DMS53 treated with DMSO at 0.1 percent for 48 hours (cell line): ENCODE results near the gene FAM3A.

Experiments
- DNase-seq: peaks from one replicate; lab custom pipeline; 2025; ENCODE audit not compliant: unreplicated experiment; lab: John Stamatoyannopoulos, UW

FAM3A gene

DNA sequence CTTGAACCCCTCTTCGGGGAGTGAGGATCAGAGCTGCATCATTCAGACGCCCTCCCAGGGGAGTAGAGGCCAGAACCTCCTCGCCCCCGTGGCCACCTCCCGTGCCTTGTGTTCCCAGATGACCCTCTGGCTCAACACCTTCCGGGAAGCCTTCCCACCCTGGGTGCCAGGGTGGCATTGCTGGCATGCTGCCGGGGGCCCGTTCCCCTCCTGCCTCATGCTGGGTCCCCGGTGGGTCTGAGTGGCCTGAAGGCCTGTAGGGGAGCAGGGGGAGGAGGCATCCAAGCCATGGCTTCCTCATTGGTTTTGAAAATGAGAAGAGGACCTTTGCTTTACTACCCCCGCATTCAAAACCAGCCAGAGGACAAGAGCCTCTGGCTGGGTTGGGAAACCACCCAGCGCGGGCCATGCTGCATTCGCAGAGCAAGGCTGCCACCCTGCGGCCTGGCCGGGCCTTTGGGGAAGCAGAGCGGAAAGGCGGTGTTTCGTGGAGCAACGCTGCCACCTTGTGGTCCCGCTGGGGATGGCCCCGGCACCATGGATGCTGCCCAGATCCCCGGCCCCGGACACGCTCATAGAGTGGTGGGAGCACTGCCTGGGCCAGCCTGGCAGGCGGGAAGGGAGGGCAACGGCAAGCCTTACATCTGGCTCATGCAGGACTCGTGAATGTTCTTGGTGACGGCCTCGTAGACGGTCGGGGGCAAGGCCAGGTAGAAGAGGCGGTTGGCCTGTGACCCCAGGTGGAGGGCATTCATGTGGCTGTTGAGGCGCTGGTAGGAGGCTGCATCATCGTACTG is 18.7 kb upstream of the FAM3A start:
- peak; percentile 61 for DNase-seq

DNA sequence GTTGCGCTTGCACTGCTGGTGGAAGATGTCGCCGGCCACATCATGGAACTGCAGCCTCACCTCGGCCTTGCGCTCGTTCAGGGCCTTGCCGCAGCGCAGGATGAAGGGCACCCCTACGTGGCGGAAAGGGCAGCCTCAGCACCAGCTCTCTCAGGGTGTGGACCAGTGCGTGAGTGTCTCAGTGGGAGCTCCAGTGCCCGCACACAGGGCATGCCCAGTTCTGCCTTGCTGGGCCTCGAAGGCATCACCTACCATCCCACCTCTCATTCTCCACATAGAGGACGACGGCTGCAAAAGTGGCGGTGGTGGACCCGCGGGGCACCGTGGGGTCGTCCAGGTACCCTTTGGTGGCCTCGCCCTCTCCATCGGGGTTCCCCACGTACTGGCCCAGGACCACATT is 16.7 kb upstream of the FAM3A start:
- no peak for DNase-seq

DNA sequence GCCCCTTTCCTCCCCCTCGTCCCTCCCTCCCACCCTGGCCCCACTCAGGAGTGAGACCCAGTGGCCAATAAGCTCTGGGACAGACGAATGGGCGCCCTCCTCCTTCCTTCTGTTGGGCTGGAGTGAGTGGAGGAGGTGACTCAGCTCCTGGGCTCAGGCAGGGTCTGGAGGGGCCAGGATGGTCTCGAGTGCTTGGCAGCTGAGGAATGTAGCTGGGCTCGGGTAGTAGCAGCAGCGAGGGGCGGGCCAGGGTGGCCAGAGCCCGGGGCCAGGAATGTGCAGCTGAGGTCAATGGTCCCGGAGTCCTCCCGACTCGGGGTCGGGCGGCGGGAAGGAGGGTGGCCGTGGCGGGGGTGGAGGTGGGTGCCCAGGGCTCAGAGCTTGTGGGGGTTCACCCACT is 15.6 kb upstream of the FAM3A start:
- no peak for DNase-seq

DNA sequence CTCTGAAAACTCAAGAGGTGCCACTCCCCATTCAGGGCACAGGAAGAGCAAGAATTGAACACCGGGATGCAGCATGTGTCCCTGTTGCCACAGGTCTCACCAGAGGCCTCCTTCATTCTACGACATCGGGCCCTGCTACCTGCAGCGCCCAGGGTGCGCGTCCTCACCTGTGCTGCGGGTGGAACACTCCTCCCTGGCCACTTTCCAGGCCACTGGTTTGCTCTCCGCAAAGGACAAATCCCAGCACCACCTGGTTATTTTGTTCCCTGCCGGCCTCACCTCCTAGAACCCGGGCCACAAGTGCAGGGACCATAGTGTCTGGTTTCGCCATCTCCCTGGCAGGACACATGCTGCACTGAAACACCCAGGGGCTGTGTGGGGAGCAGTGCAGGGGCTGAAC is 14.3 kb upstream of the FAM3A start:
- no peak for DNase-seq

DNA sequence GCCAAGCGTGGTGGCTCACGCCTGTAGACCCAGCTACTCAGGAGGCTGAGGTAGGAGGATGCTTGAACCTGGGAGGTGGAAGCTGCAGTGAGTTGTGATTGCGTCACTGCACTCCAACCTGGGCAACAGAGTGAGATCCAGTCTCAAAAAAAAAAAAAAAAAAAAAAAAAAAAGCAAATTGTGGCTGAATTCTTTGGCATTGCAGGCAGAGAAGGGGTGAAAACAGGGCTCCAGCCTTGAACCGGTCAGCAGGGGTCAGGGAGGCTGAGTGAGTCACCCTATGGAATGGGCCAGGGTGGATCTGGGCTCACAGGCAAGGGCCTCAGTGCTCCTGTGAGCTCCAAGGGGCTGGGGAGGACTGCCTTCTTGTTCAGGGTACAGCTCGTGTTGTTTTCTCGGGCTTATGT is 13.2 kb upstream of the FAM3A start:
- DNase-seq = no peak

DNA sequence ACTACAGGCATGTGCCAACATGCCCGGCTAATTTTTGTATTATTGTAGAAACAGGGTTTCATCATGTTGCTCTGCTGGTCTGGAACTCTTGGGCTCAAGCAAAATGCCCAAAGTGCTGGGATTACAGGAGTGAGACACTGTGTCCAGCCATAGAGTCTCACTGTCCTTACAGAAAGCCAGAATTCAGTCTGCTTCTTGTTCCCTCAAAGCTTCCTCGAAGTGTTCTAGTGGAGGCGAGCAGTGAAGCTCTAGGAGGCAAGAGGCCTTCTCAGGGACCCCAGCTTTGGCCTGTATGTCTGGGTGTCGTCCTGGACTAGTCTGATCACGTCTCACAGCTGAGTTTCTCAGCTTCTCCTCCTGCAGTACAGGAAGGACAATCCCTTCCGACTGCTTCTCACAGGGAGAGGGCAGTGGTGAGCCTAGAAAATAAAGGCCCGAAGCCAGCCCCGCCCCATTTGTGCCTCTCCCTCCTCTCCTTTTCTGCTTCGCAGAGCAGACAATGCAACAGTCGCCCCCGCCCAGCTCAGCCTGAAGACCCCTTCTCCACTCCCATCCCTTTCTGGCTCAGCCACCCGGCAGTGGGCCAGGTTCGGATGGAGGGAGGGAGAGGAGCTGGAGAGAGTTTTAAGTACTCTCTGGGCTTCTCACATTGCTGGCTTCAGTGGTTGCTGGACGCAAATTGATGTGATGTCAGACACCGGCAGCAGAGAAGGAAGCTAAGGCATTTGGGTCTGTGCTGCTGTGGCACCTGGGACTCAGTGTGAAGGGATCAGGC is 11.1 kb upstream of the FAM3A start:
- peak; percentile 81 for DNase-seq

DNA sequence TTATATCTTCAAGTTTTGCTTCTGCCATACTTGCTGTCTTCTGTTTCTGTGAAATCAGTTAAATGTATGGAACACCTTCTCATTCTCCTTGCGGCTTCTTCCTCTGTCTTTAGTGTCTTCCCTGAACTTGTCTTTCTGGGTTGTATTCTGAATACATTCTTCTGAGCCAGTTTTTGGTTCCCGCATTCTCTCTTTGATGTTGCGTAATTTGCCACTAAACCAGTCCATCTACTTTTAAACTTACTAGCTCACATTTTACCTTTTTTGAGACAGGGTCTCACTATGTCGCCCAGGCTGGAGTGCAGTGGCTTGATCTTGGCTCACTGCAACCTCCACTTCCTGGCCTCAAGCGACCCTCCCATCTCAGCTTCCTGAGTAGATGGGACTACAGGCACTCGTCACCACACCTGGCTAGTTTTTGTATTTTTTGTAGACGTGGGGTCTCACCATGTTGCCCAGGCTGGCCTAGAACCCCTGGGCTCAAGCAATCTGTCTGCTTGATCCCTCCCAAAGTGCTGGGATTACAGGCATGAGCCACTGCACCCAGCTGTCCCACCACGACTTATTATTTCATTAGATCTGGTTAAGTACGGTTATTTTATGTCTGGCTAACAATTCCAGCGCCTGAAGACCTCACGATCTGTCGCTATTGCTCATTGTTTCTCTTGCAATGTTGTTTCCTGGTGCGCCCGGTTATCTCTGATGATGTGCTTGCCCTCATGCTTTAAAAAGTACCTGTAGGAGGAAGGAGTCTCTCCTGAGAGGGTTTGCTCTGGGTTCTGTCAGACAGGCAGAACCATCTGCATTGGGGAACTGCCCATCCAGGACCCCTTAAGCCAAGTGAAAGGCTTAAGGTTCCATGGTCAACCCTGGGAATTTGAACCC is 9.8 kb upstream of the FAM3A start:
- DNase-seq = no peak

DNA sequence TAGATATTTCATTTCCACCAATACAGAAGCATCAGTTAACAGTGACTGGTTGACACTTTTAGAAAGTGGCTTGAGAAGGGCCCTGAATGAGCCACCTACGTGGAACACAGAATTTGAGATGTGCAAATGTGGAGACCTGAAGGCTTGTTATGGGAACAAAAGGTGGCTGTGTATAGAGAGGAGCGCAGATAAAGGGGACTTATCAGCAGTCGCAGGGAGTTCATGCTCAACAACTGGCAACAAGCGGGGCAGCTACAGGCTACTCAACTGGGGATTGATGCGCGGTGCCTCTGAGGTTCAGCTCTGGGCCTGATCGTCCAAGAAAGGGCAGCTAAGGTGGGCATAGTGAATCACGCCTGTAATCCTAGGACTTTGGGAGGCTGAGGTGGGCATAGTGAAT is 3.4 kb upstream of the FAM3A start:
- DNase-seq = no peak

DNA sequence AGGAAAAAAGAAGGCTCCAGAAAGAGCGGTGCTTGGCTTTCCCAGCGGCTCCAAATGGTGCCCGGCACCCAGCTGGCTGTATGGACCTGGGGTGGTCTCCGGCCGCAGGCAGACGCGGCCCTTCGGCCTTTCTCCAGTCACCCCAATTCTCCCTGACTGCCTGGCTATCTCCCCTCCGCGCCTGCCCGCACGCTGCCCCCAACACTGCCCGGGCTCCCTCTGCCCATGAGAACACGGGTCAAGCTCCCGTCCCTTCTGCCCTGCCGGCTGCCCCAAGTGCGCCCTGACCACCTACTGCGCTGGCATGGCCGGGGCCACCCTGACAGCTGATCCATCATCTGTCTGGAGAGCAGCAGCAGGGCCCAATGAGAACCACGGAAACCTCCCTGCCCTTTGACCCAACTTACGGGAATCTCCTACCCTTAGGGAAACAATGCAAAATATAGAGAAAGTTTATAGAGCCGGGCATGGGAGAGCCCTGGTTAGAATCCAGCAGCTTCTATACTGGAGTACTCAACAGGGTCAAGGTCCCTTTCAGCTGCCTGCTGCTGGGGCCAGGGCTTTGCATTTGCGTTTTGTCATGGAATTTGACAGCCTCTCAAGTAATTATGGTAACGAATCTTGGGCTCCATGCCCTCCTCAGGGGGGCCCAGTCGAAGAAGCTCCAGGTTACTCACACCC is 1.2 kb upstream of the FAM3A start:
- DNase-seq = no peak

DNA sequence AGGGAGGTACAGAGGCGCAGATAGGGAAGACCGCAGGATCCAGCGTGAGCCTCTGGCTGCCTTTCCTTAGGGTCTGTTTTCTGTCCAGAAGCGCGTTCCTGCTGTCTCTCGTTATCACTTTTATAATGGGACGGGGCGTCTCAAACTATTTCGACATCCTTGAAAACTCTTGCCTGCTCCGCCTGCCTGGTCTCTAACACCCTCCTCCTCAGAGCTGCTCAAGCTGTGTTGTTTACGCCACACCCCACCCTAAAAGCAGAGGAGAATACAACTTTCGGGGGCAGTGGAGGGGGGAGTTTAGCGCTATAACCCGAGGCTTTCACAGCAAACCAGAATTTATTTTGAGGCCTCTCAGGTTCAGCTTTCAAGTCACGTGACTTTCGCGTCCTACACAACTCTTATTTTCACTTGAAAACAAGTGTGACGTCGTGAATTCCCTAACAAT is 646 bp upstream of the FAM3A start:
- DNase-seq = no peak

DNA sequence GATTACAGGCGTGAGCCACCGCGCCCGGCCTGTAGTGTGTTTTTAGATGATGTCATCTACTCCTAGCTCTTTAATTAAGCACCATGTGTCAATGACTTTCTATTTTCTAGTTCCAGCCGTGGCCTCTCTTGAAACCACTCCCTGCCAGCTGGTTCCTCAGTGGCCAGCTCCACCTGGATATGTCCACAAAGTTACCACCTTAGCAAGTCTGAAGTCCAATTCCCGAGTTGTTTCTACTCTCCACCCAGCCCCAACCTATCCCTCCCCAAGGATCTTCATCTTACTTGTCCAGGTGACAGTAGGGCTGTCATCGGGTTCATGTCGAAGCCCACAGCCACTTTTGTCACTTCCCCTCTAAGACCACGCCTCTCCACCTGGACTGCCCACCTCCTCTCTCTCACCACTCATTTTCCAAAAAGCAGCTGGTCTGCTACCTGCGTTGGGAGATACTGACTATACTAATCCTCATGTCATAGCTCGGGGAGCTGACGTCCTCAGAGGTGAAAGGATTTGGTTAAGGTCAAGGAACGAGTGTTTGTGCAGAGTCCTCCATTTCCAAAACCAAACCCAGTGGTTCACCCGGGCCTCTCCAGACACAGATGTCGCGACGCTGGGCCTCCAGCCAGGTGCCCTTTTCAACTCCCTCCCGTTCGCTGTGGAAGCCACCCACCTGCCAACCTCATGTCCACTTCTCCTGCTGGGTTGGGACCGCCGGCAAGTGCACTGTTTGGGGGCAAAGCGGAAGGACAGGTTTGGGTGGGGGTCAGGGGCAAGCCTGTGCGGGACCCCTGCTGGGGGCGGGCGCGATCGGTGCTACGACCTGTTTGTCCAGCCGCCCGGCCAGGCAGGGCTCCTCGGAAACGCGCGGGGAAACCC is 704 bp downstream of the FAM3A start:
- DNase-seq = peak; percentile 20

DNA sequence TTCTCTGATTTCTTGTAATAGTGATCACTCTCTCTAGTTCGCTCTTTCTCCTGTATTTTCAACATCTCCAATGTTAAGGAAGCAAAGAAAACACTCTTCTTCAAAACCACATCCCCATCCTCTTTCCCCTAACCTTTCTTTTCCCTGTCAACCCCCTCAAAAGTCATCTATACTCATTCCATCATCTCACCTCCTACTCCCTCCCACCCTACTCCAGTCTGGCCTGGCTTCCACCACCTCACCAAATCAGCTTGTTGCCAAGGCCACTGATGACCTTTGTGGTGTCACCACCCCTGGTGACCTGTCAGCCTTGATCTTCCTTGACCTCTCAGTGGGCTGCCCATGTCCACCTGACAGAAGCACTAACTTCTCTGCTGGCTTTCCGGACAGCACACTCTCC is 2.3 kb downstream of the FAM3A start:
- no peak for DNase-seq

DNA sequence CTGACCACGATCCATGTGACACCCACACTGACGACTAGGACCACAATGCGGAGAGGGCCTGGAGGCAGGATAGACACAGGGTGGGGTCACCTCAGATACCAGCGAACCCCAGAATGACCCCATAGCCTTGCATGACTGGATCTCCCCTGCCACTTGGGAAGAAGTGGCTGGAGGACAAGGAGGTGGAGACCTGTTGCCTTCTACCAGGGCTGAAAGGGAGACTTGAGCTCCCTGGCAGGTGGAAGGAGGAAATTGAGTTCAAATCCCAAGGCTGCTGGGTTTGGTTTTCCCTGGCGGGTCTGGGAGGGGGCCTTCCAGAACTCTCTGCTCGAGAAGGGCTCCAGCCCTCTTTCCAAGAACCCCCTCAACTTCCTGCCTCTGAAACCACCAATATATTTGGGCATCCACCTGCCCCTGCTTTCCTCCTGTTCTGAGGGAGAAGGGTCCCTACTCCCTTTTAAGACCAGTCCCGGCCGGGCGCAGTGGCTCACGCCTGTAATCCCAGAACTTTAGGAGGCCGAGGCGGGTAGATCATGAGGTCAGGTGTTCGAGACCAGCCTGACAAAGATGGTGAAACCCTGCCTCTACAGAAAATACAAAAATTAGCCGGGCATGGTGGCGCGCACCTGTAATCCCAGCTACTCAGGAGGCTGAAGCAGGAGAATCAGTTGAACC is 3.0 kb downstream of the FAM3A start:
- no peak for DNase-seq

DNA sequence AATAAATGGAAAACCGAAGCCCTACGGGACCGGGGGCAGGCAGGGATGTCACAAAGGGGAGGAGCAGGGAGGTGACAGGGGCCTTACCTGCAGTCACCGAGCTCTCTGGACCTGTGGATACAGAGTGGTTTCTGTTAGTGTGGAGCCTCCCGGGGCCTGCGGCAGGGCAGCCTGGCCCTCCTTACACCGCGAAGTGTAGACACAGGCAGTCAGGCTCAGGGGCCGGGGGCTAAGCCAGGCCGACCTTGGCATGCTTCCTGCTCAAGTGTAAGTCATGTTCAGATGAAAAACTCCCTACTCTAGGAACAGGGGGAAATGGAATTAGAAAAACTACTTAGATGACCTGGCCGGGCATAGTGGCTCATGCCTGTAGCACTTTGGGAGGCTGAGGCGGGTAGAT is 4.3 kb downstream of the FAM3A start:
- no peak for DNase-seq

DNA sequence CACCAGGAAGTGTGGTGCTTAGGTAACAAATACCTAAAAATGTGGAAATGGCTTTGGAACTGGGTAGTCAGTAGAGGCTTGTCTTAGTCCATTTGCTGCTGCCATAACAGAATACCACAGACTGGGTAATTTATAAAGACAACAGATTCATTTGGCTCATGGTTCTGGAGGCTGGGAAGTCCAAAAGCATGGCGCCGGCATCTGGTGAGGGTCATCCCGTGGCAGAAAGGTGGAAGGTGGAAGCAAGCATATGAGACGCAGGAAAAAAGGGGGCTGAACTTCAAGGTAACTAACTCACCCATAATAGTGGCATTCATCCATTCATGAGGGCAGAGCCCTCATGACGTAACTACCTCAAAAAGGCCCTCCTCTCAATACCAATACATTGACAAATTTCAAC is 6.6 kb downstream of the FAM3A start:
- no peak for DNase-seq

DNA sequence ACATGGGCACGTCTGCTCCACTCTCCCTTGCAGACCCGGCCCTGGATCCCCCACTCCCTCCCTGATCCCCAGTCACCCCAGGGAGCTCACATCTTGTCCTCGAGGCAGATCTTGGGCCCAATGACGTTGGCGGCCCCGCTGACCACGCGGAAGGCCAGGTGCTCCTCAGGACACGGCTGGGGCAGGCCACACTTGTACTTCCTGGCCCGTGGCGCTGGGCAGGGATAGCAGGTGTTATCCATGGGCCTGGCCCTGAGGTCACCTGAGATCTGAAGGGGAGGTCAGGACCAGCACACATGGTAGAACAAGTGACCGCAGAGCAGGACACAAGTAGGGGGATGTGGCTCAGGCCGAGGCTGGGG is 7.7 kb downstream of the FAM3A start:
- DNase-seq = no peak

DNA sequence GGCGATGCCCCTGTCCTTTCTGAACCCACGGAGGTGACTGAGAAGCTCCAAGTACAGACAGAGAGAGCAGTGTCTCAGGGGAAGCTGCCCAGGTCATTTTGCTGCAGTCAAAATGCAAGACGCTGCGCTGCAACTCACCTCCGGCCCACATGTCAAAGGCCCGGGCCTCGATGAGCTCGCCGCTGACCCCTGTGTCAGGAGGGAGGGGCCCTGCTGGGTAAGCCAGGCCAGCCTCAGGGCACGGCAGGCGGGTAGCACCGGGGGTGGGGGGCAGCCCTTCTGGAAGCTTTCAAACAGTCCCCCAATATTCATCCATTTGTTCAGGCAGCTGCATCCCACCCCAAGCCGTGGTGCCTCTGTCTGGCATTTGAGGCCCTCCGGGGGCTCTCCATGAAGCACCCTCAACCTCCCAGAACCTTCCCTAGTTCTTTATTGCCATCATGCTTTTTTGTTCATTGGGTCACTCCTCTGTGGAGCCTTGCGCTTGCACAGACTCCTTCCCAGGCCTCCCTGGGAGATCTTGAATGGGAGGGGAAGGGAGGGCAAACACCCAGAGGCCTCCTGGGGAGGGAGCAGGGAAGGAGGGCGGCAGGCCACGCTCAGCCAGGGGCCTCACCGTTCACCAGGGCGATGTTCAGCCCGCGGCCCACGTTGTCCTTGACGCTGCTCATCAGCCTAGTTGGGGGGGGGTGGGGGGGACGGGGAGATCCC is 8.2 kb downstream of the FAM3A start:
- no peak for DNase-seq

DNA sequence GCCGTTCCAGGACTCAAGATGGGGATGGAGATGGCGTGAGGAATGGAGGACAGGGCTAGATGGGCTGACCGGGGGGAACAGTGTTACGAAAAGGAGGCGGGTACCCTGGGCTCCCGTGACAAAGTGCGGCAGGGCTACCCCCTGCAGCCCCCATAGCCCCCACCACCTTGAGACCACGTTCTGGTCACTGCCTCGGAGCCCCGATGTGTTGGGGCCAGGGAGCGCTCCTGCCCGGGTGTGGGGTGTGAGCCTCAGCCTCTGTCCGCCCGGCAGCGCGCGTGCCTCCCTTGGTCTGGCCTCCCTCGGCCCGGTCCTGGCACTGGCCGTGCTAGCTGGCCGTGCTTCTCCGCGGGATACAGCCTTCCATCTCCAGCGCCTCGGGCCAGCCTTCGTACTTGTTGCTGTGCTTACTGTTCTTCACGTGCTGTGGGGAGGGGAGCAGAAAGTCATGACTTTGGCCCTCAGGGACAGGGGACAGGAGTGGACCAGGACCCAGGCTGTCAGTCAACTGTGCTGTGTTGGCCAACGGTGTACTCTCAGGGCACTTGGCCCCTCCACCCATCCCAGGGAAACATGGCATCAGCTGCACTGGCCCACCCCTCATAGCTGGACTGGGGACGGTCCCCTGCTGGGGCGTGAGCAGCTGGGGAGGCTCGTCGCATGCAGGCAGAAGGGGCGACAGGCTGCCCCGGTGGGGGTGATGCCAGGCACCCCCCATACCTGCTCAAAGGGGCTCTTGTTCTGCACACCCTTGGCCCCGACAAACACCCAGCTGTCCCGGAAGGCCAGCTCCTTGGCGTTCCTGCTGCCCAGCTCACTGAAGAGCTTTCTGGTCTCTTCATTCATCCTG is 9.3 kb downstream of the FAM3A start:
- no peak for DNase-seq
